ENCODE results near the gene MGAT5. TPM values are rescaled to one million over a fixed set of nuclear protein-coding genes. Genes with fewer than 3 reads are reported as not detected.
A peak's percentile ranks its signal among the peaks of the same experiment; 100 is the strongest.
"Not testable (repeated sequence)": the region's sequence is repeated elsewhere in the genome, so short reads cannot be mapped to it uniquely, and the experiment has no call there.

MGAT5 gene
- polyA plus RNA-seq, 10 donors, result 15.3 to 23.4 (median 18.7) TPM

GRCh38 chr2:134463699-134464022, 209.8 kb downstream of the MGAT5 start:
- no peak for DNase-seq

- no peak for DNase-seq
These were observed 211.6 kb downstream of the MGAT5 start for GRCh38 chr2:134465228-134466105.

- DNase-seq, result no peak
These were observed 212.3 kb downstream of the MGAT5 start for GRCh38 chr2:134466141-134466540.

GRCh38 chr2:134468164-134468563, 214.3 kb downstream of the MGAT5 start:
- DNase-seq, result no peak

GRCh38 chr2:134468776-134469175, 214.9 kb downstream of the MGAT5 start:
- no peak for DNase-seq

- DNase-seq, result no peak
These were observed 215.7 kb downstream of the MGAT5 start for GRCh38 chr2:134469516-134470115.

- DNase-seq, result no peak
These were observed 216.8 kb downstream of the MGAT5 start for GRCh38 chr2:134470561-134471168.

GRCh38 chr2:134476982-134477381, 223.1 kb downstream of the MGAT5 start:
- not testable (repeated sequence) for DNase-seq

- no peak for DNase-seq
These were observed 225.9 kb downstream of the MGAT5 start for GRCh38 chr2:134479696-134480330.

GRCh38 chr2:134482131-134482723, 228.4 kb downstream of the MGAT5 start:
- DNase-seq, result no peak

GRCh38 chr2:134482766-134483340, 229.0 kb downstream of the MGAT5 start:
- no peak for DNase-seq

GRCh38 chr2:134489732-134490384, 236.0 kb downstream of the MGAT5 start:
- DNase-seq, result no peak

- DNase-seq, result no peak
These were observed 236.7 kb downstream of the MGAT5 start for GRCh38 chr2:134490559-134490958.

- no peak for DNase-seq
These were observed 237.2 kb downstream of the MGAT5 start for GRCh38 chr2:134491022-134491421.

- DNase-seq, result no peak
These were observed 238.0 kb downstream of the MGAT5 start for GRCh38 chr2:134491771-134492441.

GRCh38 chr2:134493797-134494196, 239.9 kb downstream of the MGAT5 start:
- DNase-seq, result no peak

- DNase-seq, result no peak
These were observed 244.8 kb downstream of the MGAT5 start for GRCh38 chr2:134498654-134499053.

GRCh38 chr2:134499307-134499926, 245.5 kb downstream of the MGAT5 start:
- peak in 1 of 3 donors; percentile 42 for DNase-seq

GRCh38 chr2:134500211-134500935, 246.5 kb downstream of the MGAT5 start:
- DNase-seq, result no peak
